SK-N-MC (cell line): ENCODE data around the gene RPL39.
"Not testable (repeated sequence)": the region's sequence is repeated elsewhere in the genome, so short reads cannot be mapped to it uniquely, and the experiment has no call there.

Experiments
- EZH2 ChIP-seq: fragments of 200-600 bp; sonication (generic); IDR thresholded peaks from one replicate; pipeline ENCODE4 v1.6.1; 2017; ENCODE audit warnings: antibody characterized with exemption
- FOXP2 ChIP-seq: optimal IDR thresholded peaks from 2 replicates; pipeline ENCODE3; 2011; ENCODE audit warnings: mild to moderate bottlenecking, moderate library complexity; ENCODE audit not compliant: insufficient read depth; ENCODE audit errors: extremely low read length, control extremely low read depth
- POLR2AphosphoS5 ChIP-seq: IDR thresholded peaks from 2 replicates; pipeline ENCODE4 v1.6.1; 2012; ENCODE audit warnings: mild to moderate bottlenecking, low read depth, low read length, borderline replicate concordance

GRCh38 chrX:119768436-119768835, 23.0 kb downstream of the RPL39 start:
- TF ChIP-seq POLR2AphosphoS5, EZH2, FOXP2: not testable (repeated sequence)
